Neural cell (in vitro differentiated cells): Measurements from ENCODE around the gene ZNF750. TPM values are rescaled to one million over a fixed set of nuclear protein-coding genes. Genes with fewer than 3 reads are reported as not detected.

Experiments used
- H2AFZ ChIP-seq: fragments of 200-600, 300-800 bp; sonication (generic), shearing (Covaris generic); 2 replicates; pipeline ENCODE4 v1.6.0; 2014; ENCODE audit warnings: low read depth, mild to moderate bottlenecking, antibody characterized with exemption, low read length, moderate library complexity
- H3F3A ChIP-seq: fragments of 200-600 bp; shearing (Covaris generic); 2 replicates; pipeline ENCODE4 v1.6.1; 2016; ENCODE audit warnings: mild to moderate bottlenecking, moderate library complexity, mixed read lengths, antibody characterized with exemption, low read length; ENCODE audit not compliant: insufficient read depth, poor library complexity, severe bottlenecking
- H3K27ac ChIP-seq: fragments of 200-600, 300-800 bp; sonication (generic), shearing (Covaris generic); 2 replicates; pipeline ENCODE4 v1.5.1; 2014; ENCODE audit warnings: mild to moderate bottlenecking, low read length, moderate library complexity
- H3K27me3 ChIP-seq: fragments of 300-800, 200-600 bp; sonication (generic), shearing (Covaris generic); 2 replicates; pipeline ENCODE4 v1.6.0; 2014; ENCODE audit warnings: mild to moderate bottlenecking, low read depth, low read length, moderate library complexity; ENCODE audit not compliant: insufficient read depth
- H3K36me3 ChIP-seq: fragments of 300-800, 200-600 bp; sonication (generic), shearing (Covaris generic); 2 replicates; pipeline ENCODE4 v1.5.1; 2014; ENCODE audit warnings: mild to moderate bottlenecking, antibody characterized with exemption, low read length, moderate library complexity; ENCODE audit not compliant: insufficient read depth
- H3K4me2 ChIP-seq: fragments of 300-800, 200-600 bp; sonication (generic), shearing (Covaris generic); 2 replicates; pipeline ENCODE4 v1.6.0; 2014; ENCODE audit warnings: mild to moderate bottlenecking, low read length
- H3K4me3 ChIP-seq: fragments of 300-800, 200-600 bp; sonication (generic), shearing (Covaris generic); 2 replicates; pipeline ENCODE4 v1.5.1; 2014; ENCODE audit warnings: mild to moderate bottlenecking, low read length, moderate library complexity
- H3K79me2 ChIP-seq: fragments of 200-600 bp; shearing (Covaris generic); replicated peaks from 2 replicates; pipeline ENCODE4 v1.6.0; 2014; ENCODE audit warnings: mild to moderate bottlenecking, low read length, moderate library complexity; ENCODE audit not compliant: insufficient read depth
- H3K9ac ChIP-seq: fragments of 300-800, 200-600 bp; sonication (generic), shearing (Covaris generic); 2 replicates; pipeline ENCODE4 v1.6.1; 2016; ENCODE audit warnings: mild to moderate bottlenecking, low read length, mixed read lengths
- H3K9me2 ChIP-seq: fragments of 200-600 bp; shearing (Covaris generic); 2 replicates; pipeline ENCODE4 v1.6.1; 2016; ENCODE audit warnings: mild to moderate bottlenecking, low read length, mixed read lengths; ENCODE audit not compliant: insufficient read depth
- H3K9me3 ChIP-seq: fragments of 200-600, 300-800 bp; sonication (generic), shearing (Covaris generic); 2 replicates; pipeline ENCODE4 v1.6.1; 2016; ENCODE audit warnings: mild to moderate bottlenecking, mixed run types, low read length, moderate library complexity, mixed read lengths
- H4K20me1 ChIP-seq: fragments of 200-600 bp; shearing (Covaris generic); 2 replicates; pipeline ENCODE4 v1.6.1; 2016; ENCODE audit warnings: mild to moderate bottlenecking, mixed run types; ENCODE audit not compliant: insufficient read depth
- EP300 ChIP-seq: fragments of 450-650 bp; conservative IDR thresholded peaks from 2 replicates; pipeline ENCODE4 v1.6.1; 2014; ENCODE audit warnings: antibody characterized with exemption, mild to moderate bottlenecking, moderate library complexity; ENCODE audit not compliant: poor library complexity, severe bottlenecking
- EZH2 ChIP-seq: fragments of 200-600, 300-800 bp; shearing (Covaris generic), sonication (generic); IDR thresholded peaks from 2 replicates; pipeline ENCODE4 v1.6.1; 2014; ENCODE audit warnings: antibody characterized with exemption, low read length, borderline replicate concordance, mild to moderate bottlenecking; ENCODE audit not compliant: insufficient read depth, poor library complexity, severe bottlenecking
- MXI1 ChIP-seq: fragments of 450-650 bp; conservative IDR thresholded peaks from 2 replicates; pipeline ENCODE4 v1.6.1; 2014; ENCODE audit warnings: antibody characterized with exemption, mild to moderate bottlenecking; ENCODE audit not compliant: poor library complexity, severe bottlenecking
- POLR2AphosphoS5 ChIP-seq: IDR thresholded peaks from 2 replicates; pipeline ENCODE4 v1.6.1; 2012
- RAD21 ChIP-seq: fragments of 450-650 bp; conservative IDR thresholded peaks from 2 replicates; pipeline ENCODE4 v1.6.1; 2014; ENCODE audit warnings: antibody characterized with exemption, mild to moderate bottlenecking, moderate library complexity
- SMC3 ChIP-seq: fragments of 450-650 bp; conservative IDR thresholded peaks from 2 replicates; pipeline ENCODE4 v1.6.1; 2014; ENCODE audit warnings: antibody characterized with exemption, mild to moderate bottlenecking, moderate library complexity; ENCODE audit not compliant: poor library complexity
- TAF1 ChIP-seq: IDR thresholded peaks from 2 replicates; pipeline ENCODE4 v1.6.1; 2012; ENCODE audit warnings: low read depth
- polyA plus RNA-seq: library from polyadenylated mRNA; depleted of rRNA; stranded (reverse); fragments of >200 nt; gene quantifications from 2 replicates; pipeline ENCODE4 v1.2.3, GENCODE V29; 2014
- TF ChIP-seq, protein P1 (sequence below): fragments of 450-650 bp; IDR thresholded peaks from 2 replicates; pipeline ENCODE4 v1.5.1; 2014; ENCODE audit warnings: antibody characterized with exemption, mild to moderate bottlenecking, moderate library complexity; ENCODE audit not compliant: poor library complexity, severe bottlenecking
- TF ChIP-seq, protein P2 (sequence below): IDR thresholded peaks from 2 replicates; pipeline ENCODE4 v1.6.1; 2012; ENCODE audit warnings: borderline replicate concordance

ZNF750 gene
- polyA plus RNA-seq, 1 donor from 2014 or later = not detected

DNA sequence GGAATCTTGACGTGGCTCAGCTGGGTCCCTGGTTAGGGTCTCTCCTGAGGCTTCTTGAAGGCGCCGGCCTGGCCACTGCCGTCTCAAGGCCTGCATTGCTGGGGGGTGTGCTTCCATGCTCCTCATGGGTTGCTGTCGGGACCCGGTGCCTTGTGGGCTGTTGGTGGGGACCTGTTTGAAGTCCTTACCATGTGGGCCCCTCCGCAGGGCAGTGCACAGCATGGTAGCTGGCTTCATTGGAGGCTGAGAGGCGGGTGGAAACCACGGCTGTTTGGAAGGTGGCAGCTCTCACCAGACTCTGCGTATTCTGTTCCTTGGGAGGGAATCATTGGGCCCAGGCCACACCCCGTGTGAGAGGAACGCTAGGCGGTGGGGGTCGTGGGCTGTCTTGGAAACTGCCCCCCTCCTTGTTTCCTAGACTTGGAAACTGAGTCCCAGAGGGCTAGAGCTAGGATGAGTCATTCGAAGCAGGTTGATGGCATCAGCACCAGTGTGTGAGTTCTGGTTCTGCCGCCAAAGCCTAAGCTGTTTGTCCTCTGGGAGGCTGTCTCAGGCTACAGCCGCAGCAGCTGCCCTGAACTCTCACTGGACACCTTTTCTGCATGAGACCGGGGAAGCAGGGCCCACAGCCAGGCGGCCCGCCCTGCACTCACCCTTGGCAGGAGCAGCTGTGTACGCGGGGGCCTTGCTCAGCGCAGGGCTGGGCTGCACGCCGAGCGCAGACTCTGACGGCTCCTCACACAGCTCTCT is 35.2 kb downstream of the ZNF750 start:
- H3K79me2 ChIP-seq = no peaks in the 10 kb centered on the region
- H3K9me2 ChIP-seq = no peaks in the 10 kb centered on the region
- H3K4me3 ChIP-seq = no peak overlapping the region
- H2AFZ ChIP-seq = no peak overlapping the region
- H3F3A ChIP-seq = no peaks in the 10 kb centered on the region
- no peak for TF ChIP-seq TAF1
- TF ChIP-seq, protein P1, sequence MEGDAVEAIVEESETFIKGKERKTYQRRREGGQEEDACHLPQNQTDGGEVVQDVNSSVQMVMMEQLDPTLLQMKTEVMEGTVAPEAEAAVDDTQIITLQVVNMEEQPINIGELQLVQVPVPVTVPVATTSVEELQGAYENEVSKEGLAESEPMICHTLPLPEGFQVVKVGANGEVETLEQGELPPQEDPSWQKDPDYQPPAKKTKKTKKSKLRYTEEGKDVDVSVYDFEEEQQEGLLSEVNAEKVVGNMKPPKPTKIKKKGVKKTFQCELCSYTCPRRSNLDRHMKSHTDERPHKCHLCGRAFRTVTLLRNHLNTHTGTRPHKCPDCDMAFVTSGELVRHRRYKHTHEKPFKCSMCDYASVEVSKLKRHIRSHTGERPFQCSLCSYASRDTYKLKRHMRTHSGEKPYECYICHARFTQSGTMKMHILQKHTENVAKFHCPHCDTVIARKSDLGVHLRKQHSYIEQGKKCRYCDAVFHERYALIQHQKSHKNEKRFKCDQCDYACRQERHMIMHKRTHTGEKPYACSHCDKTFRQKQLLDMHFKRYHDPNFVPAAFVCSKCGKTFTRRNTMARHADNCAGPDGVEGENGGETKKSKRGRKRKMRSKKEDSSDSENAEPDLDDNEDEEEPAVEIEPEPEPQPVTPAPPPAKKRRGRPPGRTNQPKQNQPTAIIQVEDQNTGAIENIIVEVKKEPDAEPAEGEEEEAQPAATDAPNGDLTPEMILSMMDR = no peak
- no peak for TF ChIP-seq EZH2
- TF ChIP-seq POLR2AphosphoS5 = no peak
- TF ChIP-seq RAD21 = no peak
- no peak for TF ChIP-seq SMC3
- no peak for TF ChIP-seq MXI1
- TF ChIP-seq, protein P2, sequence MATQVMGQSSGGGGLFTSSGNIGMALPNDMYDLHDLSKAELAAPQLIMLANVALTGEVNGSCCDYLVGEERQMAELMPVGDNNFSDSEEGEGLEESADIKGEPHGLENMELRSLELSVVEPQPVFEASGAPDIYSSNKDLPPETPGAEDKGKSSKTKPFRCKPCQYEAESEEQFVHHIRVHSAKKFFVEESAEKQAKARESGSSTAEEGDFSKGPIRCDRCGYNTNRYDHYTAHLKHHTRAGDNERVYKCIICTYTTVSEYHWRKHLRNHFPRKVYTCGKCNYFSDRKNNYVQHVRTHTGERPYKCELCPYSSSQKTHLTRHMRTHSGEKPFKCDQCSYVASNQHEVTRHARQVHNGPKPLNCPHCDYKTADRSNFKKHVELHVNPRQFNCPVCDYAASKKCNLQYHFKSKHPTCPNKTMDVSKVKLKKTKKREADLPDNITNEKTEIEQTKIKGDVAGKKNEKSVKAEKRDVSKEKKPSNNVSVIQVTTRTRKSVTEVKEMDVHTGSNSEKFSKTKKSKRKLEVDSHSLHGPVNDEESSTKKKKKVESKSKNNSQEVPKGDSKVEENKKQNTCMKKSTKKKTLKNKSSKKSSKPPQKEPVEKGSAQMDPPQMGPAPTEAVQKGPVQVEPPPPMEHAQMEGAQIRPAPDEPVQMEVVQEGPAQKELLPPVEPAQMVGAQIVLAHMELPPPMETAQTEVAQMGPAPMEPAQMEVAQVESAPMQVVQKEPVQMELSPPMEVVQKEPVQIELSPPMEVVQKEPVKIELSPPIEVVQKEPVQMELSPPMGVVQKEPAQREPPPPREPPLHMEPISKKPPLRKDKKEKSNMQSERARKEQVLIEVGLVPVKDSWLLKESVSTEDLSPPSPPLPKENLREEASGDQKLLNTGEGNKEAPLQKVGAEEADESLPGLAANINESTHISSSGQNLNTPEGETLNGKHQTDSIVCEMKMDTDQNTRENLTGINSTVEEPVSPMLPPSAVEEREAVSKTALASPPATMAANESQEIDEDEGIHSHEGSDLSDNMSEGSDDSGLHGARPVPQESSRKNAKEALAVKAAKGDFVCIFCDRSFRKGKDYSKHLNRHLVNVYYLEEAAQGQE = no peak
- TF ChIP-seq EP300 = no peak
- no peaks in the 10 kb centered on the region for H4K20me1 ChIP-seq
- no peak overlapping the region for H3K4me2 ChIP-seq
- H3K27ac ChIP-seq = no peak overlapping the region
- H3K27me3 ChIP-seq = no peaks in the 10 kb centered on the region
- no peak overlapping the region for H3K9ac ChIP-seq
- H3K36me3 ChIP-seq = no peaks in the 10 kb centered on the region
- H3K9me3 ChIP-seq = no peaks in the 10 kb centered on the region

DNA sequence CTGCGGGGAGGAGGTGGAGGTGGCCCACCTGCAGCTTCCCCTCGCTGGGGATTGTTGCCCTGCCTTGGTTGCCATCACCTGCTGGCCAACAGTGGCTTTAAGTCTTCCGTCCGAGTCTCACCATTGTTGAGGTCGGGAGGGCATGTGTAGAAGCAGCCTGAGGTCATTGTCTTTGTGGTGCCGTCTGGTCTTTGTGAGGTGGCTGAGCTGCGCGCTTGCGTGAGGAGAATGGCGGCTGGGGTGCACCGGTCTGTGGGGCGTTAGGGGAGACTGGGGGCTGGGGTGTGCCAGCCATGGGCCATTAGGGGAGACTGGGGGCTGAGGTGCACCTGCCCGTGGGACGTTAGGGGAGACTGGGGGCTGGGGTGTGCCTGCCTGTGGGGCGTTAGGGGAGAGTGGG is 36.2 kb downstream of the ZNF750 start:
- H2AFZ ChIP-seq = no peak overlapping the region
- H3K27me3 ChIP-seq = no peaks in the 10 kb centered on the region
- H4K20me1 ChIP-seq = no peaks in the 10 kb centered on the region
- no peaks in the 10 kb centered on the region for H3K9me2 ChIP-seq
- no peak overlapping the region for H3K4me3 ChIP-seq
- H3K4me2 ChIP-seq = no peak overlapping the region
- H3K27ac ChIP-seq = no peak overlapping the region
- H3K9me3 ChIP-seq = no peaks in the 10 kb centered on the region
- no peak overlapping the region for H3K9ac ChIP-seq
- H3F3A ChIP-seq = no peaks in the 10 kb centered on the region
- H3K79me2 ChIP-seq = no peaks in the 10 kb centered on the region
- no peak for TF ChIP-seq TAF1
- TF ChIP-seq MXI1 = no peak
- TF ChIP-seq POLR2AphosphoS5 = no peak
- TF ChIP-seq, protein P2 = no peak
- H3K36me3 ChIP-seq = no peaks in the 10 kb centered on the region
